SHP77 (cell line): ENCODE results near the gene ZNF618.

Experiments used
- DNase-seq, 2 experiments: peaks; one replicate each; lab custom pipeline; 2025; lab: John Stamatoyannopoulos, UW

ZNF618 gene

DNA sequence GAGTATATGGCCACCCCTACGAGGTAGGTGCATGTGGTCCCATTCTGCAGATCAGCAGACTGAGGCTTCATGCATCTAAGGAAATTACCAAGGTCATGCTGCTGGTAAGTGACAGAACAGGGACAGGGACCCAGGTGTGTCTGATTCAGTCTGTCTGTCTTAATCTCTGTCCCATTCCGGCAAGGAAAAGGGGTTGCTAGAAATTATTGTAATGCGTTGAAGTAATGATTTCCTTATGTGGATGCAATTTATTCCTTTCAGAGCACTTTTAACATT, 125.2 kb downstream of the ZNF618 start:
- no peak for DNase-seq

GRCh38 chr9:114001794-114002261, 125.7 kb downstream of the ZNF618 start:
- DNase-seq: no peak

GRCh38 chr9:114002271-114002985, 126.3 kb downstream of the ZNF618 start:
- DNase-seq: no peak

- DNase-seq: no peak
These were observed 126.9 kb downstream of the ZNF618 start for GRCh38 chr9:114002986-114003350.

DNA sequence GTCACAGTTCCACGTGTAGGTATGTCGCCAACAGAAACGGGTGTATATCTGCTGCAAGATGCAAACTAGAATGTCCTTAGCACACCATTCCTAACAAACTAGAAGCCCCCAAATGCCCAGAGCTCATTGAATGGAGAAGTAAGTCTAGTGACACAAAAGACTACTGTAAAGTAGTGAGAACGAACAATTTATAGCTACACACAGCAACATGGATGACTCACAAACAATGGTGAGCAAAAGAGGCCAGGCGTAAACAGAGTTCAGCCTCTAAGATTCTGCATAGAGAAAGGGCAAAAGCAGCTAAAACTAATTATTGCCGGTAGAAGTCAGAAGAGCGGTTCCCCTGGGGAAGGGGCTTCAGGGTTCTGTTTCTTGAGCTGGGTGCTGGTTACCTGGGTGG, 127.2 kb downstream of the ZNF618 start:
- no peak for DNase-seq

DNA sequence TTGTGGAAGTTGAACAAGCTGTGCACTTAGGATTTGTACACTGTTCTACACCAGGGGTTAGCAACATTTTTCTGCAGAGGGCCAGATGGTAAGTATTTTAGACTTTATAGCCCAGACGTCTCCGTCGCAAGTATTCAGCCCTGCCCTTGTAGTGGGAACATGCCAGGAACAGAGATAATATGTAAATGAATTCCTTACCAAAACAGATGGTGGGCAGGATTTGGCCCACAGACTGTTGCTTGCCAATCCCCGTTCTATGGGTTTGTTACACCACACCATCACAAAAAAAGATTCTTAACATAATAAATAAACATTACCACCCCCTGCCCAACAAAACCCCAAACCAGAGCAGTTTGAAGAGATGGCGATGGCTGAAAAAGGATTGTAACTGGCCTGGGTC, 127.6 kb downstream of the ZNF618 start:
- DNase-seq: no peak

- DNase-seq: no peak
These were observed 128.2 kb downstream of the ZNF618 start for GRCh38 chr9:114004221-114004716.

DNA sequence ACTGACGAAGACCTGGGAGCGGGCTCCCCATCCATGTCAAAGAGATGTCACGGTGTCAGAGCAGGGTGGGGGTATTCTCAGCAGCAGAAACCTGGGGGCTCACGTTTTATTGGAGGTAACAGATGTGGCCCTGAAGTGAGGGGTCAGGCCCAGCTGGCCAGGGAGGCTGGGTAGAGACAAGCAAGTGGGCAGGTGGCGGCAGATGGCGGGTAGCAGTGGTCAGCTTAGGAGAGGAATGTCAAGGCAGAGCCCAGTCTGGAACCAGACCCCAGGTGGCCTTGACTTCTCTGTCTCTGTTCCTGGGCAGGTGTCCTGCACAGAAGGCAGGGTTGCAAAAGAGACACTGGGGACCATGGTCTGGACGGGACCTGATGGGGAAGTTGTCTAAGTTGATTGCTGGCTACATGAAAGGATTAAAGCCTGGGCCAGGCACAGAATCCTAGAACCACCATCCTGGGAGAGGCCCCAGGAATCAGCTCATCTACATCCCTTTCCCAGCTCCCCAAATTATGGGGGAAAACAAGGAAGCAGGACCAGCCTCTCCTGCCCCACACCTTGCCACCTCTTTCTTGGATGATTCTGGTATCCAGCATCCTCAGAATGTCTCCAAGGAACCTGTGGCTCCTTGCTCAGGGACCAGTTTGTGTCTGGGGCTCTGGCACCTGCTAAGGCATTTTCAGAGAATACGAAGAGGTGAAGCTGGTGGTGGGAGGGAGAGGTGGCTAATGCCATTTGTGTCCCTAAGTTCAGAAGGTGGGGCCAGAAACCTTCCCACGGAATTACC, 129.5 kb downstream of the ZNF618 start:
- DNase-seq: no peak

DNA sequence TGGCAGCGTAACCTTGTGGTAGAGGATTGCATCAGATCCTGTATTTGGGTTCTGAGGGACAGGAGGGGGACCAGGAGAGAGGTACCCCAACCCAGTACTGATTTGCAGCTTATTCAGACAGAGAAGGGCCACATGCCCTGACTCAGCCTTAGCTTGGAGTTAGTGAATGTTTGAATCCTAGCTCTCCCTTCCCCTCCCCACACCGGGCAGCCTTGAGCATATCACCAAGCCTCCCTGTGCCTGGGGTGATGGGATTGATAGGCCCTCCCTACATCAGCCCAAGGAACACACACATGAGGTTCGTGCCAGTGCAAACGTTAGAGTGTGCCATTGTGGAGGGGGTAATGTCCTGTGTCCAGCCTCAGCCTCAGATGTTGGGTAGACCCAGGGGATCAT, 130.0 kb downstream of the ZNF618 start:
- no peak for DNase-seq

DNA sequence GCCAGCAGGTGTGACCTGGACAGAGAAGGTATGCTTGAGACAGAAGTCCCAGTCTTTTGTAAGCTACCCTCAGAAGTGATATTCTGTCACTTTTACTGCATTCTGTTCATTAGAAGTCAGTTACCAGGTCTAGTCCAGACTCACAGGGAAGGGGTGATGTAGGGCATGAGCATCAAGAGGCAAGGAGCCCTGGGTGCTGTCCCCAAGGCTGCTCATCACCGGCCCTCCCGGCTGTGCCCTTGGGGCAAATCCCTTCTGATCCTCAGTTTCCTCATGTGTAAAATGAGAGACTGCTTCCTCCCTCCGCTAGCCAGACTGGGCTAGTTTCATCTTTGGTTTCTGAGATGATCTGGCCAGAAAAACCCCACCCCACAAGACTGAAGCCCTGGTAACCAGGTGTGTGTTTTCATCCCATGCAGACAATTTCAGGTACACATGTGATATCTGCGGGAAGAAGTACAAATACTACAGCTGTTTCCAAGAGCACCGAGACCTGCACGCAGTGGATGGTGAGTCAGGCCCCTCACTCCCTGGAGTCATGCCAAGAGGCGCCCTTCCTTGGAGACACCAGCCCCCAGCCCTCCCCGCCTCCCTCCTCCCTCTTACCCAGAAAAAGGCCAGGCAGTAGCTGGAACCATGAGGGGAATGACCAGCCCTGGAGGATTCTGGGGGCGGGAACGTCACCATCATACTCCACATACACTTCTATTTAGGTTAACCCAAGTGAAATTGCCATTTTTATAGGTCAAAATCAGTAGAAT, 131.0 kb downstream of the ZNF618 start:
- DNase-seq: no peak

GRCh38 chr9:114007991-114008666, 132.0 kb downstream of the ZNF618 start:
- DNase-seq: no peak

GRCh38 chr9:114008667-114009410, 132.7 kb downstream of the ZNF618 start:
- DNase-seq: no peak

DNA sequence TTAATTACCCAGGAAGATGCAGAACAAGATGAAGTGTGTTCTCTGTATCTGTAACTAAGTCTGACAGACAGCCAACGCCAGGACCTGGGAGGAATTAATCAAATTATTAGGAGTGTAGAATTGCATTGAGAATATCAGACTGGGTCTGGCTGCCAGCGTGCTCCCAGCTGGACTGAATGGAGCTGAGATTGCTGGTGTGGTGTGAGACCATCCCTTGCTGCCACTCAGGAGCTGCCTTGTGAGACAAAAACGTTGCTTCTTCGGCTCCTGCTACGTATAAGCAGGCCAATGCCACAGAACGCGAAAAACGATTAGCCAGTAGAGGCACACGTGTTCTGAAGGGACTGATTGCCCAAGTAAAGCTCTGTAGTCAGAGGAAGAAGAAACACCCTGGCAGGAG, 135.2 kb downstream of the ZNF618 start:
- DNase-seq: no peak

DNA sequence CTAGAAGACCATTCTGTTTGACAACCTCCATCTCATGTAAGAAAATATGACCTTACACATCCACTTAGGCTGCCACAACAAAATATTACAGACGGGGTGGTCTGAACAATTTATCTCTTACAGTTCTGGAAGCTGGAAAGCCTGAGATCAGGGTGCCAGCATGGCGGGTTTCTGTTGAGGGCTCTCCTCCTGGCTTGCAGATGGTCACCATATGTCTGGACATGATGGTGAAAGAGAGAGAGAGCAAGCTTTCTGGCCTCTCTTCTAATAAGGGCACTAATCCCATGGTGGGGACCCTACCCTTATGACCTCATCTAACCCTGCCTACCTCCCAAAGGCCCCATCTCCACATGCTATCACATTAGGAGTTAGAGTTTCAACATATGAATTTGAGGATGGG, 136.0 kb downstream of the ZNF618 start:
- no peak for DNase-seq

- DNase-seq: no peak
These were observed 137.9 kb downstream of the ZNF618 start for GRCh38 chr9:114014044-114014443.

DNA sequence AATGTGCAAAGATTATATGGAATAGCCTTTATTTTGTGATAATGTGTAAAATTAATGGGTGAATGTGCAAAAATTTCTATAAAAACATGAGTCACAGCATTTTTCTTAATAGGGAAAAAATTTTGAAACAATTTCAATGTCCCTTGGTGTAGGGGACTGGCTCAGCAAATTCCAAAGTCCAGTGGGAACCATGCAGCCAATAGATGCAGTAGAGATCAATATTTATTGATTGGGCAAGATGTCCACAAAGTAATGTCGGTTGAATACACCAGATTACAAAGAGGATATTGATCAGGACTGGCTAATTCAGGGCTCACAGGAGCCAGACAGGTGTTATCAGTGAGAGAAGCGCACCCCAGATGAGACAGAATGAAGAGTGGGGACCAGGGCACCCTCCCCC, 139.5 kb downstream of the ZNF618 start:
- DNase-seq: no peak

GRCh38 chr9:114016101-114016500, 140.0 kb downstream of the ZNF618 start:
- no peak for DNase-seq

DNA sequence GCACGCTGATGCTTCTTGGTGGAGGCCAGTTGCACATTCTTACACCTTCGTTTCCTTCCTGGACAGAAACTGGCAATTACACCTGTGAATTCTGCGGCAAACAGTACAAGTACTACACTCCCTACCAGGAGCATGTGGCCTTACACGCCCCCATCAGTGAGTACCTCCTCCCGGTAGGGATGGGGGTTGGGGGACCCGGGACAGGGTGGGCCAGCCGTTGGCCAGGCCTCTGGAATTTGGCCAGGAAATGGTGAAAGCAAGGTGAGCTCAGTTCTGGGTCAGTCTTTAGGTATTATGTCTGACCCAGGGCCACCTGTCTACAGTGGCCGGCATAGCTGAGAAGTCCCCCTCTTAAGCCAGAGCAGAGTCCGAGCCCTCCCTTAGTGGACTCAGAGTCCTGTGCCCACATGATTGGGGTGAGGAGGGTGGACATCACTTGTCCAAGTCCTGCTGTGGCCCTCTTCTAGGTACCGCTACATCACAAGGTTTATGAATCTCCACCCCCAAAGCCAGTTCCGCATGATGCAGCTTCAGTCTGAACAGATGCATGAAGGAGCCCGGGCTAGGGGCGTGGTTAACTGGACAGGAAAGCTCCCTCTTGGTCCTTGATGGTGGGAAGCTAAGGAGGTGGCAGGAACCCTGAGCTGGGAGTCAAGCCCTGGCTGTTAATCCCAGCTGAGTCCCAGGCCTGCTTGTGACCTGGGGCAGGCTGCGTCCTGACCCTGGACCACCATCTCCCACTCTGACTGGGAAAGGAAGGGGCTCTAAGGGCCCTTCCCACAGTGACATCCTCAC, 140.7 kb downstream of the ZNF618 start:
- no peak for DNase-seq

DNA sequence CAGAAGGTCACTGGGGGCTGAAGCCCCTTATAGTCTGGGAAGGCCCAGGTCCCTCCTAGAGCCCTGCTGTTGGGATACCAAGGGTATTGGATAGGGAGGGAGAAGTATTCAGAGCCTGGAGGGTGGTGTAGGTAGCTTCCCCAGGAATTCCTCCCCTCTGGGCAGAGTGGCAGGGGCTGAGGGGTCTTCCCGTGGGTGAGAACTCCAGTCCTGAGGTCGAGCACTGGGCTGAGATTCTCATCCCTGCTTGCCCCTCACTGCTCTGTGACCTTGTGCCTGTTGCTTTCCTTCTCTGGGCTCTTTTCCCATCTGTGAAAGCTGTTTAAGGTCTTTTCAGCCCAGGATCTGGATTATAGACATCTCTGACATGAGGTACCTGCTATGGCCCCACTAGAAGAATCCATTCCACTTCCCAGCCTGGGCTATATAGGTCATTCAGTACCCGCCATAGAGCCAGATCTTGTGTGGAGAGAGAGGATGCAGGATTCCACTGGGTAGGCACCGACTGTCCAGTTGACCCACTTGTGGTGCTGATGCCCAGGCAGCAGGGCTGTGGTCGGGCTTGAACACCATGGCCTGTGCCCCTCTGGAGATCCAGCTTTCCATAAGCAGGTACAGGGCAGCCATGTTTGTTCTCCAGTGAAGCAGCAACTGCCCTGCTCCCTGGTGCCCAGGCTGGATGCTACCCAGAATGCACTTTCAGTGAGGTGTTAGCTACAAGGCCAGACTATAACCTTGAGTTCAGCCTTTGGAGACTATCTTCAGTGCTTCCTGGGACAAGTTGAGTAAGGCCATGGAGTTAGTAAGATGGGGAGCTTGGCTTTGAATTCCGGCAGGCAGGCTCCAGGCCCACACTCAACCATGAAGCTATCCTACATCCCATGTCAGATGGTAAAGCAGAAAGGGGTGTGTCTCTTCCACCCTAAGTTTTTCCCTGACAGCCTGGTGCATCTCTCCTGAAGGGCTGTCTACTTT, 141.9 kb downstream of the ZNF618 start:
- no peak for DNase-seq

DNA sequence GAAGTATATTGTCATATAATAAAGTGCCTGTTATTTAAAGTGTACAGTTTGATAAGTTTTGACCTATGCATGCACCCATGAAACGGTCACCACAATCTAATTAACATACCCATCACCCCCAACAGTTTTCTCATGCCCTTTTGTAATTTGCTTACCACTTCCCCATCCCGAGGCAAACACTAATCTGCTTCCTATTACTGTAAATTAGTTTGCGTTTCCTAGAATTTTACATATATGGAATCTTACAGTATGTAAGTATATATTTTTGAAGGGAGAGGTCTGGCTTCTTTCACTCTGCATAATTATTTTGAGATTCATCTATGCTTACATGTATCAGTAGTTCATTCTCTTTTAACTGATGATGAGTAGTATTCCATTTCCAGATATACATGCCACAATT, 145.5 kb downstream of the ZNF618 start:
- DNase-seq: no peak
